H1 (cell line): Measurements from ENCODE around the gene MBP. TPM values are rescaled to one million over a fixed set of nuclear protein-coding genes. Genes with fewer than 3 reads are reported as not detected.

Experiments
- CTCF ChIA-PET: fragments of 300-600 bp; sonication (Branson Sonifier 250); formaldehyde crosslinking; loops from one replicate; lab custom pipeline; 2021; ENCODE audit not compliant: partially characterized antibody; lab: Charles Lee
- POLR2A ChIA-PET: fragments of 300-600 bp; sonication (Branson Sonifier 250); formaldehyde crosslinking; loops from one replicate; lab custom pipeline; 2021; ENCODE audit warnings: inconsistent platforms; ENCODE audit not compliant: partially characterized antibody; lab: Charles Lee
- DNase-seq, 2 experiments: peaks; one replicate each; pipeline versions ENCODE4 v3.0.0 to v3.0.0-alpha.2; 2010 to 2022; ENCODE audit warnings: low spot score in 2 of 2, low read depth in 1 of 2, mixed read lengths in 1 of 2
- FAIRE-seq: peaks from 2 replicates; lab custom pipeline; 2011; peaks lifted over from hg19 to GRCh38; lab: Jason Lieb, UNC
- H2AFZ ChIP-seq: 2 replicates; pipeline ENCODE4 v1.8.1; 2012; ENCODE audit warnings: low read length, inconsistent platforms
- H2AK5ac ChIP-seq: 2 replicates; pipeline ENCODE4 v1.6.1; 2013; ENCODE audit warnings: low read depth, low read length
- H2BK120ac ChIP-seq: replicated peaks from 2 replicates; pipeline ENCODE3; 2013; ENCODE audit warnings: low read depth, low read length, inconsistent platforms
- H2BK12ac ChIP-seq: 2 replicates; pipeline ENCODE4 v1.6.1; 2013; ENCODE audit warnings: low read depth, low read length
- H2BK15ac ChIP-seq: 2 replicates; pipeline ENCODE4 v1.6.1; 2013; ENCODE audit warnings: low read length
- H2BK20ac ChIP-seq: 2 replicates; pipeline ENCODE4 v1.6.1; 2013; ENCODE audit warnings: low read length
- H2BK5ac ChIP-seq: 2 replicates; pipeline ENCODE4 v1.6.1; 2013; ENCODE audit warnings: low read depth, low read length
- H3K14ac ChIP-seq: 2 replicates; pipeline ENCODE4 v1.6.1; 2013; ENCODE audit warnings: inconsistent platforms; ENCODE audit not compliant: insufficient read length
- H3K18ac ChIP-seq: 2 replicates; pipeline ENCODE4 v1.6.1; 2013; ENCODE audit warnings: low read length; ENCODE audit errors: extremely low read depth
- H3K23ac ChIP-seq: 2 replicates; pipeline ENCODE4 v1.6.1; 2013; ENCODE audit warnings: inconsistent platforms; ENCODE audit not compliant: insufficient read length
- H3K23me2 ChIP-seq: 2 replicates; pipeline ENCODE4 v1.6.1; 2013; ENCODE audit warnings: low read depth, low read length
- H3K27ac ChIP-seq: 2 replicates; pipeline ENCODE4 v1.6.1; 2011; ENCODE audit warnings: low read depth, low read length, inconsistent platforms
- H3K27me3 ChIP-seq, 4 experiments: replicated peaks in 1 of 4; 1 replicate in 1 of 4; 2 replicates in 3 of 4; pipeline versions ENCODE4 v1.6.1 to v1.8.1; 2011 to 2013; ENCODE audit warnings: low read length in 3 of 4, mild to moderate bottlenecking in 3 of 4, inconsistent platforms in 2 of 4, mixed read lengths in 2 of 4, moderate library complexity in 1 of 4; ENCODE audit not compliant: control insufficient read depth in 3 of 4, insufficient read depth in 3 of 4; ENCODE audit errors: extremely low read depth in 1 of 4
- H3K36me3 ChIP-seq, 4 experiments: 2 replicates each; pipeline versions ENCODE4 v1.6.1 to v1.8.1; 2011 to 2013; ENCODE audit warnings: mild to moderate bottlenecking in 4 of 4, low read length in 3 of 4, moderate library complexity in 2 of 4, control low read depth in 1 of 4, inconsistent platforms in 1 of 4; ENCODE audit not compliant: insufficient read depth in 4 of 4, control insufficient read depth in 2 of 4
- H3K4ac ChIP-seq: replicated peaks from 2 replicates; pipeline ENCODE3; 2013; ENCODE audit warnings: low read length, low read depth, mixed read lengths, inconsistent platforms; ENCODE audit not compliant: insufficient read length
- H3K4me1 ChIP-seq, 4 experiments: replicated peaks in 1 of 4; 1 replicate in 1 of 4; 2 replicates in 3 of 4; pipeline versions ENCODE4 v1.6.1 to v1.8.1; 2011 to 2013; ENCODE audit warnings: low read length in 3 of 4, inconsistent platforms in 2 of 4, mixed read lengths in 1 of 4; ENCODE audit not compliant: insufficient read depth in 4 of 4, control insufficient read depth in 3 of 4
- H3K4me2 ChIP-seq, 2 experiments: 2 replicates each; pipeline versions ENCODE4 v1.6.1 to v1.8.1; 2011 to 2013; ENCODE audit warnings: low read depth in 2 of 2, low read length in 2 of 2, control low read depth in 1 of 2, inconsistent platforms in 1 of 2, mild to moderate bottlenecking in 1 of 2; ENCODE audit not compliant: insufficient read depth in 1 of 2
- H3K4me3 ChIP-seq, 4 experiments: fragments of 200-600, 300-600 bp in 1 of 4; sonication (generic), shearing (Covaris generic), sonication (Bioruptor Twin) in 1 of 4; 2 replicates each; pipeline versions ENCODE4 v1.5.1 to v1.8.1; 2011 to 2016; ENCODE audit warnings: low read length in 4 of 4, low read depth in 3 of 4, control low read depth in 2 of 4, inconsistent platforms in 2 of 4, mild to moderate bottlenecking in 2 of 4, mixed read lengths in 1 of 4, moderate library complexity in 1 of 4; ENCODE audit not compliant: insufficient read depth in 2 of 4; ENCODE audit errors: extremely low read depth in 1 of 4
- H3K56ac ChIP-seq: replicated peaks from 2 replicates; pipeline ENCODE3; 2013; ENCODE audit warnings: low read depth, mild to moderate bottlenecking, mixed read lengths, low read length, inconsistent platforms; ENCODE audit not compliant: insufficient read length
- H3K79me1 ChIP-seq: 2 replicates; pipeline ENCODE4 v1.6.1; 2013; ENCODE audit warnings: low read depth, low read length, control low read depth
- H3K79me2 ChIP-seq, 2 experiments: 2 replicates each; pipeline versions ENCODE4 v1.6.1 to v1.8.1; 2012 to 2013; ENCODE audit warnings: low read length in 2 of 2, mild to moderate bottlenecking in 2 of 2, inconsistent platforms in 1 of 2; ENCODE audit not compliant: insufficient read depth in 2 of 2, control insufficient read depth in 1 of 2
- H3K9ac ChIP-seq, 4 experiments: replicated peaks in 1 of 4; 1 replicate in 1 of 4; 2 replicates in 3 of 4; pipeline versions ENCODE4 v1.6.1 to v1.8.1; 2011 to 2013; ENCODE audit warnings: low read depth in 3 of 4, low read length in 3 of 4, control low read depth in 2 of 4, mild to moderate bottlenecking in 2 of 4, moderate library complexity in 2 of 4, inconsistent platforms in 1 of 4; ENCODE audit errors: extremely low read depth in 1 of 4
- H3K9me3 ChIP-seq, 2 experiments: 2 replicates each; pipeline versions ENCODE4 v1.6.1 to v1.8.1; 2012 to 2013; ENCODE audit warnings: mild to moderate bottlenecking in 2 of 2, moderate library complexity in 2 of 2, control low read depth in 1 of 2, inconsistent platforms in 1 of 2, low read depth in 1 of 2, low read length in 1 of 2, mixed read lengths in 1 of 2; ENCODE audit not compliant: insufficient read depth in 2 of 2
- H4K20me1 ChIP-seq, 2 experiments: replicated peaks in 1 of 2; 2 replicates each; pipeline versions ENCODE3 to v1.8.1; 2011 to 2013; ENCODE audit warnings: inconsistent platforms in 2 of 2, low read length in 2 of 2, mild to moderate bottlenecking in 1 of 2; ENCODE audit not compliant: insufficient read depth in 2 of 2, control insufficient read depth in 1 of 2
- H4K5ac ChIP-seq: 2 replicates; pipeline ENCODE4 v1.6.1; 2013; ENCODE audit warnings: low read length, low read depth, mixed read lengths, inconsistent platforms; ENCODE audit not compliant: insufficient read length
- H4K8ac ChIP-seq: 2 replicates; pipeline ENCODE4 v1.8.0; 2013; ENCODE audit warnings: mild to moderate bottlenecking, moderate library complexity, low read length, inconsistent platforms; ENCODE audit not compliant: insufficient read depth; ENCODE audit errors: extremely low read depth
- H4K91ac ChIP-seq: replicated peaks from 2 replicates; pipeline ENCODE3; 2013; ENCODE audit warnings: low read length, mixed read lengths, inconsistent platforms; ENCODE audit not compliant: insufficient read length
- BCL11A ChIP-seq, 2 experiments: IDR thresholded peaks; one replicate each; pipeline ENCODE4 v1.6.1; 2011; ENCODE audit warnings: low read depth in 2 of 2, low read length in 2 of 2, mild to moderate bottlenecking in 2 of 2
- CEBPB ChIP-seq: IDR thresholded peaks from 2 replicates; pipeline ENCODE4 v1.6.1; 2012; ENCODE audit warnings: low read depth, low read length
- CHD1 ChIP-seq: IDR thresholded peaks from 2 replicates; pipeline ENCODE4 v1.6.1; 2012; ENCODE audit warnings: low read depth, low read length, improper control_type of control experiment
- CHD2 ChIP-seq: IDR thresholded peaks from 2 replicates; pipeline ENCODE4 v1.6.1; 2012; ENCODE audit warnings: low read length, improper control_type of control experiment
- HDAC2 ChIP-seq, 2 experiments: fragments of 300-600 bp in 1 of 2; sonication (generic) in 1 of 2; IDR thresholded peaks; 2 replicates each; pipeline ENCODE4 v1.6.1; 2011 to 2012; ENCODE audit warnings: low read depth in 2 of 2, low read length in 2 of 2, mild to moderate bottlenecking in 2 of 2, moderate library complexity in 2 of 2, borderline replicate concordance in 1 of 2, inconsistent platforms in 1 of 2
- KDM4A ChIP-seq: IDR thresholded peaks from one replicate; pipeline ENCODE4 v1.7.1; 2012; ENCODE audit warnings: low read depth, mild to moderate bottlenecking, moderate library complexity, low read length, inconsistent platforms; ENCODE audit not compliant: severe bottlenecking
- POU5F1 ChIP-seq: IDR thresholded peaks from 2 replicates; pipeline ENCODE4 v1.6.1; 2011; ENCODE audit warnings: low read depth, mild to moderate bottlenecking, low read length, moderate library complexity
- SIN3A ChIP-seq, 2 experiments: IDR thresholded peaks in 1 of 2; conservative IDR thresholded peaks in 1 of 2; 2 replicates each; pipeline ENCODE4 v1.6.1; 2011 to 2012; ENCODE audit warnings: low read length in 2 of 2, improper control_type of control experiment in 1 of 2, low read depth in 1 of 2, mild to moderate bottlenecking in 1 of 2
- SP1 ChIP-seq: IDR thresholded peaks from 2 replicates; pipeline ENCODE4 v1.6.1; 2011; ENCODE audit warnings: low read depth, low read length
- SP4 ChIP-seq: IDR thresholded peaks from 2 replicates; pipeline ENCODE4 v1.6.1; 2012; ENCODE audit warnings: low read length, inconsistent platforms
- TBP ChIP-seq: IDR thresholded peaks from 2 replicates; pipeline ENCODE4 v1.6.1; 2011; ENCODE audit warnings: low read depth, low read length, improper control_type of control experiment
- TCF12 ChIP-seq: IDR thresholded peaks from 2 replicates; pipeline ENCODE4 v1.6.1; 2011; ENCODE audit warnings: low read depth, mild to moderate bottlenecking, low read length
- ZNF274 ChIP-seq: IDR thresholded peaks from 2 replicates; pipeline ENCODE4 v1.7.0; 2012; ENCODE audit warnings: low read length, borderline replicate concordance; ENCODE audit errors: extremely low read depth
- WGBS, 2 experiments: shearing (Covaris generic) in 1 of 2; methylation state at CpG; one replicate each; pipeline versions ENCODE4 v1.1.6 to v1.1.7; 2013 to 2015; ENCODE audit warnings: low lambda C conversion rate in 2 of 2, mixed read lengths in 2 of 2, inconsistent platforms in 1 of 2, low coverage in 1 of 2, missing lambda C conversion rate in 1 of 2; ENCODE audit not compliant: insufficient replicate concordance in 2 of 2, insufficient coverage in 1 of 2, insufficient read length in 1 of 2; ENCODE audit errors: extremely low coverage in 1 of 2, missing lambda C conversion rate in 1 of 2; 5-methylcytosine and 5-hydroxymethylcytosine counted together
- polyA plus RNA-seq, 7 experiments: library from polyadenylated mRNA; depleted of rRNA in 3 of 7; stranded (reverse) in 5 of 7; unstranded in 2 of 7; fragments of >200 nt in 5 of 7; fragments of 200-250 nt in 2 of 7; gene quantifications; 1 replicate in 5 of 7; 2 replicates in 1 of 7; 4 replicates in 1 of 7; pipeline versions ENCODE4 v1.2.1 to v1.2.3, GENCODE V29; 2011 to 2013; ENCODE audit warnings: missing spikeins in 2 of 7, mixed read lengths in 2 of 7
- total RNA-seq: library from RNA; stranded (reverse); fragmentation: NEBNext Ultra II Directional; extraction: Animal tissue kit (Norgen Biotek cat#: 25700); gene quantifications from 2 replicates; pipeline ENCODE4 v1.2.1, GENCODE V29; 2021
- TF ChIP-seq, protein P1 (sequence below): IDR thresholded peaks from 2 replicates; pipeline ENCODE4 v1.6.1; 2011; ENCODE audit warnings: low read depth, mild to moderate bottlenecking, low read length; ENCODE audit not compliant: insufficient read depth

Gene MBP
- total and polyA plus RNA-seq, 2 of the 8 experiments (the other 6 are each of a cell fraction or from before 2014, with no cell fraction given): 7.7 to 19.2 TPM

GRCh38 chr18:77014538-77014937, 118.0 kb downstream of the MBP start:
- POLR2A ChIA-PET: no interaction called here
- H3K4me3 ChIP-seq: no peak overlapping the region
- H2BK15ac ChIP-seq: no peak overlapping the region
- H3K79me1 ChIP-seq: no peaks in the 10 kb centered on the region; the same call in 1 of the 2 replicates
- peaks cover 0 to 1% of the 10 kb centered on the region in 2 experiments for H4K20me1 ChIP-seq
- no peak overlapping the region for H3K23ac ChIP-seq
- no peak overlapping the region for H2BK5ac ChIP-seq
- no peaks in the 10 kb centered on the region; a peak in 1 of 7 replicates for H3K27me3 ChIP-seq
- no peak overlapping the region for H3K27ac ChIP-seq
- H3K18ac ChIP-seq: no peak overlapping the region
- no peaks in the 10 kb centered on the region for H3K36me3 ChIP-seq
- no peak overlapping the region for H4K8ac ChIP-seq
- CTCF ChIA-PET: interaction anchor here (1.2 to 7.5 kb wide), 4 partner anchors 8 to 14 kb away, joined by 3 to 33 read pairs (median 4); no protein-coding TSS in a partner anchor
- H3K56ac ChIP-seq: no peak overlapping the region
- no peak overlapping the region for H2BK20ac ChIP-seq
- H3K23me2 ChIP-seq: peaks cover 11% of the 10 kb centered on the region; the same call in 1 of the 2 replicates
- H3K4ac ChIP-seq: no peak overlapping the region
- H3K14ac ChIP-seq: no peak overlapping the region
- H3K9ac ChIP-seq: no peak overlapping the region
- no peak overlapping the region for H4K91ac ChIP-seq
- DNase-seq: no peak
- peaks cover 0 to 4% (median 3%) of the 10 kb centered on the region in 4 experiments; a peak in 2 of 7 replicates for H3K4me1 ChIP-seq
- no peak overlapping the region for H3K4me2 ChIP-seq
- H2AK5ac ChIP-seq: no peak overlapping the region
- no peak overlapping the region for H2BK120ac ChIP-seq
- WGBS, 2 experiments: 94% methylated on average over 5 of the region's 5 CpGs; no CpG with 5 or more reads in 1 of the 2 experiments
- no peak overlapping the region for H4K5ac ChIP-seq
- no peak overlapping the region for H2AFZ ChIP-seq
- no peak overlapping the region for H2BK12ac ChIP-seq
- no peak for FAIRE-seq
- H3K9me3 ChIP-seq: no peaks in the 10 kb centered on the region
- no peaks in the 10 kb centered on the region for H3K79me2 ChIP-seq
- TF ChIP-seq BCL11A (IDR thresholded peaks at IDR 0.05; ENCODE audit: low read depth in 2 of 2, low read length in 2 of 2): no peak
- no peak for TF ChIP-seq CHD2
- no peak for TF ChIP-seq CEBPB
- TF ChIP-seq SIN3A (conservative IDR thresholded peaks at IDR 0.05 in 1 of 2, IDR thresholded peaks at IDR 0.05 in 1 of 2; ENCODE audit: low read depth in 1 of 2, low read length in 2 of 2): no peak
- TF ChIP-seq CHD1: no peak
- TF ChIP-seq HDAC2 (IDR thresholded peaks at IDR 0.05; ENCODE audit: borderline replicate concordance in 1 of 2, low read depth in 2 of 2, low read length in 2 of 2): no peak
- no peak for TF ChIP-seq POU5F1
- TF ChIP-seq, protein P1, sequence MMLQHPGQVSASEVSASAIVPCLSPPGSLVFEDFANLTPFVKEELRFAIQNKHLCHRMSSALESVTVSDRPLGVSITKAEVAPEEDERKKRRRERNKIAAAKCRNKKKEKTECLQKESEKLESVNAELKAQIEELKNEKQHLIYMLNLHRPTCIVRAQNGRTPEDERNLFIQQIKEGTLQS: no peak
- no peak for TF ChIP-seq KDM4A
- TF ChIP-seq TBP: no peak
- TF ChIP-seq SP4: no peak
- no peak for TF ChIP-seq TCF12
- no peak for TF ChIP-seq SP1
- TF ChIP-seq ZNF274: no peak
